HFFc6 (cell line): Measurements from ENCODE around the gene LDLRAD3. TPM values are rescaled to one million over a fixed set of nuclear protein-coding genes. Genes with fewer than 3 reads are reported as not detected.

Experiments
- DNase-seq: peaks from one replicate; pipeline ENCODE4 v3.0.0-alpha.2; 2018
- H3K27ac Mint-ChIP-seq: 2 replicates; pipeline ENCODE4 v1.8.0; 2020; ENCODE audit warnings: mild to moderate bottlenecking, mixed read lengths
- H3K27me3 Mint-ChIP-seq: 2 replicates; pipeline ENCODE4 v1.8.0; 2021; ENCODE audit warnings: mild to moderate bottlenecking, moderate library complexity, mixed read lengths; ENCODE audit not compliant: insufficient read depth
- H3K36me3 Mint-ChIP-seq: 2 replicates; pipeline ENCODE4 v1.8.0; 2021; ENCODE audit warnings: low read depth, mixed read lengths
- H3K4me1 Mint-ChIP-seq: 2 replicates; pipeline ENCODE4 v1.8.0; 2020; ENCODE audit warnings: low read depth, mixed read lengths
- H3K4me3 Mint-ChIP-seq: 2 replicates; pipeline ENCODE4 v1.8.0; 2020; ENCODE audit warnings: mild to moderate bottlenecking, moderate library complexity, mixed read lengths
- H3K9me3 Mint-ChIP-seq: 2 replicates; pipeline ENCODE4 v1.8.0; 2020; ENCODE audit warnings: mild to moderate bottlenecking, mixed read lengths
- CTCF ChIP-seq: fragments of 200-600 bp; sonication (generic); IDR thresholded peaks from 2 replicates; pipeline ENCODE4 v1.5.0; 2021; ENCODE audit warnings: antibody characterized with exemption, mild to moderate bottlenecking
- total RNA-seq, 6 experiments: library from RNA; stranded (reverse); fragmentation: NEBNext Ultra II Directional; extraction: Animal tissue kit (Norgen Biotek cat#: 25700); gene quantifications; 2 replicates in 1 of 6; 3 replicates in 5 of 6; pipeline ENCODE4 v1.2.3, GENCODE V29; 2021

The LDLRAD3 gene
- total RNA-seq, 6 experiments from 2014 or later: 5.2 to 6.5 (median 5.6) TPM

- TF ChIP-seq CTCF: peak; percentile 32
- Mint-ChIP-seq H3K4me1 (peaks cover 43% of the 10 kb centered on the region), H3K36me3 (no peaks in the 10 kb centered on the region), H3K27ac (no peak overlapping the region), H3K9me3 (no peaks in the 10 kb centered on the region), H3K4me3 (no peak overlapping the region), H3K27me3 (no peaks in the 10 kb centered on the region; the same call in 1 of the 2 replicates)
- DNase-seq: peak; percentile 41
Measured at GRCh38 chr11:36155770-36156160, 211.9 kb downstream of the LDLRAD3 start.

DNA sequence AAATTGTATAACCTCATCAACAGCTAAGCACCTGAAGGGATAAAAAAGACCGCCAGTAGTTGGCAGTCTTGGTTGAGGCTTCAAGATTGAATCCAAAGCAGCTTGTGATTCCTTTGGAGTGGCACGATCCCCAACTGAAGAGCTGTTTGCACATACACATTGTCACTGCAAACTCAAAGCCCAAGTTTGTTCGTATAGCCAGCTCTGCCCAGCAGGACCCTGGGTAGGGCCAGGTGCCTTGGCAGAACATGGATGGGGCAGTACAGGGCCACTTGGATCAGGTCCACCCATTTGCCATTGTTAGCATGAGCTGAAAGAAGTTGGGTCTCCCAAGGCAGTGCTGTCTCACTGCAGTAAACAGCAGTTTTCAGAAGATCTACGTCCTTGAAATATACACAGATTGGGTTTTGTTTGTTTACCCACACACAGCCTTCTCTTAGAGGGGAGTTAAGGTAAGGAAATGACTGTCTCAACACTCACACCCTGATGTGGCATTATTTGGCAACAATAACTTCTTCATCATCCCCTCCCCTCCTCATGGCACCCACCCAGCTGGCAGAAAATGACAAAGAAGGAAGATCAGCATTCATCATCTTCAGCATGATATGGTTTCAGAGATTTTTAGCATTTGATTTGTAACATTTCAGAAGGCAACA is 212.4 kb downstream of the LDLRAD3 start:
- H3K9me3 Mint-ChIP-seq: no peaks in the 10 kb centered on the region
- no peaks in the 10 kb centered on the region for H3K36me3 Mint-ChIP-seq
- no peak for DNase-seq
- peaks cover 37% of the 10 kb centered on the region for H3K4me1 Mint-ChIP-seq
- H3K4me3 Mint-ChIP-seq: no peak overlapping the region
- no peaks in the 10 kb centered on the region; the same call in 1 of the 2 replicates for H3K27me3 Mint-ChIP-seq
- TF ChIP-seq CTCF: no peak
- H3K27ac Mint-ChIP-seq: no peak overlapping the region

GRCh38 chr11:36156817-36157519 is 213.1 kb downstream of the LDLRAD3 start:
- TF ChIP-seq CTCF: peak; percentile 10; the same call in 1 of the 2 replicates
- Mint-ChIP-seq H3K27ac (no peak overlapping the region), H3K4me3 (no peak overlapping the region), H3K36me3 (no peaks in the 10 kb centered on the region), H3K4me1 (peaks cover 32% of the 10 kb centered on the region), H3K9me3 (no peaks in the 10 kb centered on the region), H3K27me3 (no peaks in the 10 kb centered on the region; the same call in 1 of the 2 replicates)
- DNase-seq: no peak

GRCh38 chr11:36160091-36160490 is 216.2 kb downstream of the LDLRAD3 start:
- DNase-seq: no peak
- no peak for TF ChIP-seq CTCF
- Mint-ChIP-seq H3K27me3 (no peaks in the 10 kb centered on the region; the same call in 1 of the 2 replicates), H3K4me1 (peaks cover 39% of the 10 kb centered on the region), H3K36me3 (no peaks in the 10 kb centered on the region), H3K4me3 (no peak overlapping the region), H3K9me3 (no peaks in the 10 kb centered on the region), H3K27ac (no peak overlapping the region)

- no peak for DNase-seq
- Mint-ChIP-seq H3K27me3 (no peaks in the 10 kb centered on the region; the same call in 1 of the 2 replicates), H3K4me3 (no peak overlapping the region), H3K27ac (no peak overlapping the region), H3K9me3 (no peaks in the 10 kb centered on the region), H3K36me3 (no peaks in the 10 kb centered on the region), H3K4me1 (peaks cover 24% of the 10 kb centered on the region)
- no peak for TF ChIP-seq CTCF
Measured at GRCh38 chr11:36161572-36161971, 217.7 kb downstream of the LDLRAD3 start.
